Hematopoietic multipotent progenitor cell treated with erythropoietin and hydrocortisone succinate and interleukin-3 and kit ligand, for 15 days (in vitro differentiated cells): ENCODE results near the gene CACNG7.
A peak's percentile ranks its signal among the peaks of the same experiment; 100 is the strongest.

Source experiments
- DNase-seq: peaks from one replicate; pipeline ENCODE4 v3.0.0-alpha.2; 2015; ENCODE audit warnings: low spot score

CACNG7 gene

DNA sequence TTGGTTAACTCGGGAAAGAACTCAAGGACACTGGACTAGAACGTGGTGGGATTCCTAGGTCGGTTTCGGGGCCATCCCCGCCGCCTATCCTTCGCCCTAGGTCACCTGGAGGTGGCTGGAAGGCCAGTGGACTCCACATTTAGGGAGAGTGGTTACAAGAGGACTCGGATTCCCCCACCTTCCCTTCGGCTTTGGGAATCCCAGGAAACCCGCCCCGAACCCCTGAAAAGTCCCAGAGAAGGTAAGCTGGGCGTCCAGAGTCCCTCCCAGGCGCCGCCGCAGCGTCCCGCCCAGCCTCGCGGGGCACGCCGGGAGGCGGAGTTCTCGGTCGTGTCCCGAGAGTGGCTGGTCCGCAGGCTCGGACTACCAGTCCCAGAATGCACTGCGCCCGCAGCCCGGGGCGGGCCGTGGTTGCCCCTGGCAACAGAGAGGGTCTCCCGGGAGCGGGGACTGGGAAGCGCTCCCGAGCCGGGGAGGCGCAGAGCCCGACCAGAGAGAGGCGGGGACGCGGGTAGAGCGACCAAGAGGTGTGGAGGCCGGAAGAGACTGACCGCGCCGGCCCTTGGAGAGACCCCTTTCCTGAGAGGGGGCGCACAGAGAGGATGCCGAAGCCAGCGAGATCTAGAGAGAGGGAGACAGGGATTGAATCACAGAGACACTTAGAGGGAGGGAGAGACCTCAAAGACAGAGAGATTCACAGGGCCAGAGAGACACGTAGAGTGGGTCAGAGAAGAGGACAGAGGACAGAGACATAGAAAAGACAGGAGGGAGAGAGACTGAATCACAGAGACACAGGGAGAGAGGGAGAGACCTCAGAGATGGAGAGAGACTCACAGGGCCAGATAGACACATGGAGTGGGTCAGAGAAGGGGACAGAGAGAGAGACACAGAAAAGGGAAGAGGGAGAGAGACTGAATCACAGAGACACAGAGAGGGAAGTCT, 29.7 kb upstream of the CACNG7 start:
- peak; percentile 28 for DNase-seq

DNA sequence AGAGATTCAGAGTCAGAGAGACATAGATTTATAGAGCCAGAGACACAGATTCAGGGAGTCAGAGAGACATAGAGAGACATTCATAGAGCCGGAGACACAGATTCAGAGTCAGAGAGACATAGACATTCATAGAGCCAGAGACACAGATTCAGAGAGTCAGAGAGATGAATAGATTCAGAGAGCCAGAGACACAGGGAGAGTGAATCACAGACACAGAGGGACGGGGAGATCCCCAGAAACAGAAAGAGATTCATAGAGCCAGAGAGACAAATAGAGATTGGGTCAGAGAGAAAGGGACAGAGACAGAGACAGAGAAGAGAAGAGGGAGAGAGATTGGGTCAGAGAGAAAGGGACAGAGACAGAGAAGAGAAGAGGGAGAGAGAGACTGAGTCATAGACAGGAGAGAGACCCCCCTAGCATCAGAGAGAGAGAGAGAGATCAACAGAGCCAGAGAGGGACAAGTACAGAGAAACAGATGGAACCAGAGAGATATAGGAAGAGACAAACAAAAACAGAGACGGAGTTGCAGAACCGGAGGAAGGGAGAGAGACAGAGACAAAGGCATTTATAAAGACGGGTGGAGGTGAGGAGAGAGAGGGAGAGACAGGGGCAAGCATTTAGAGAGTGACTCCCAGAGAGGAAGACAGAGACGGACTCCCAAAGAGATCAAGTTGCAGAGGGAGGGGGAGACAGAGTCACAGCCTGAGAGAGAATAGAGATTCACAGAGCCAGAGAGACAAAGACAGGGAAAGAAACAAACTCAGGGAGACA, 28.2 kb upstream of the CACNG7 start:
- DNase-seq = no peak

- no peak for DNase-seq
Observed at GRCh38 chr19:53881482-53882390, 27.3 kb upstream of the CACNG7 start, which contains the start of gene PRKCG. Gene PRKCG (plus strand): TSS chr19:53882197. CDS start chr19:53882495, 298 bp downstream.

GRCh38 chr19:53882391-53883050, 26.6 kb upstream of the CACNG7 start:
- no peak for DNase-seq

GRCh38 chr19:53883231-53883661, 25.8 kb upstream of the CACNG7 start:
- DNase-seq = no peak

DNA sequence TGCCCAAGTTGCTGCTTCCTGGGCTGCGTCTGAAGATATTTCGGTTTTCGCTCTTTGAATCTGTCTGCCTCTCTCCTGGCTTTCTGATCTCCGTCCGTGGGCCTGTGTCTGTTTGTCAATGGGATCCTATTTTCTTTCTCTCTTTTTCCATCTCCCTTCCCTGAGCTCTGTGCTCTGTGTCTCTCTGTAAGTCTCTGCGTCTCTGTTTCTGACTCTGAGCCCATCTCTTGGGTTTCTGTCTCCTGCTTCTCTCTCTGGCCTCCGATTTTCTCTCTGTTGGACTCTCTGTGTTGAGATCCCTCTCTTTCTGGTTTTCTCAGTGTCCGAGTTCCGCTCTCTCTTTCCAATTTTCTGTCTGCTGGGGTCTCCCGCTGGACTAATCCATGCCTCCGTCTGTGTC, 25.3 kb upstream of the CACNG7 start:
- no peak for DNase-seq

- DNase-seq = no peak
Observed at GRCh38 chr19:53884256-53884655, 24.8 kb upstream of the CACNG7 start.

DNA sequence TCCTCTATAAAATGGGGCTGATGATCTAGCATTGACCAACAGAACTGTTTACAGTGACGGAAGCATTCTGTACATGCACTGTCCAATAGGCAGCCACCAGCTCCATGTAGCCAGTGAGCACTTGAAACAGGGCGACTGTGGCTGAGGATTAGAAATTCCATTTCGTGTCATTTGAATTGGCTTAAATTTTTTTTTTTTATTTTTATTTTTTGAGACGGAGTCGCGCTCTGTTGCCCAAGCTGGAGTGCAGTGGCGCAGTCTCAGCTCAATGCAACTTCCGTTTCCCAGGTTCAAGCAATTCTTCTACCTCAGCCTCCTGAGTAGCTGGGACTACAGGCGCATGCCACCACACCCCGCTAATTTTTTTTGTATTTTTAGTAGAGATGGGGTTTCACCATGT, 24.0 kb upstream of the CACNG7 start:
- DNase-seq = no peak

- no peak for DNase-seq
Observed at GRCh38 chr19:53892301-53892980, 16.6 kb upstream of the CACNG7 start.

- DNase-seq = no peak
Observed at GRCh38 chr19:53892981-53893325, 16.1 kb upstream of the CACNG7 start.

GRCh38 chr19:53894707-53895106, 14.4 kb upstream of the CACNG7 start:
- DNase-seq = no peak

GRCh38 chr19:53896682-53897081, 12.4 kb upstream of the CACNG7 start:
- no peak for DNase-seq

DNA sequence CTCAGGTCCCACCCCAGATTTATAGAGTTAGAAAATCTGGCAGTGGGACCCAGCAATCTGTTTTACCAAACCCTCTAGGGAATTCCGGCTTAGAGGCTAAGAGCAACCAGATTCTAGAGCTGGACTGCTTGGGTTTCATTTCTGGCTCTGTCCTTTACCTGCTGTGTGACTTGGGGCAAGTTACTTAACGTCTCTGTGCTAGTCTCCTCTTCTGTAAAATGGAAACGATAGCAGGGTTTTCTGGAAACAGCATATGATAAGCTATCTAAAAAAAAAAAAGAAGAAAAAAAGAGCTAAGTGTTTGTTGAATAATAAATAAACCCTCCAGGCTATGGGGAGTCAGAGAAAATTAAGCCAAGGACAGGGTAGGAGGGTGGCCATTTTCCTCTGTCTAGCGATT, 11.6 kb upstream of the CACNG7 start:
- DNase-seq = no peak

DNA sequence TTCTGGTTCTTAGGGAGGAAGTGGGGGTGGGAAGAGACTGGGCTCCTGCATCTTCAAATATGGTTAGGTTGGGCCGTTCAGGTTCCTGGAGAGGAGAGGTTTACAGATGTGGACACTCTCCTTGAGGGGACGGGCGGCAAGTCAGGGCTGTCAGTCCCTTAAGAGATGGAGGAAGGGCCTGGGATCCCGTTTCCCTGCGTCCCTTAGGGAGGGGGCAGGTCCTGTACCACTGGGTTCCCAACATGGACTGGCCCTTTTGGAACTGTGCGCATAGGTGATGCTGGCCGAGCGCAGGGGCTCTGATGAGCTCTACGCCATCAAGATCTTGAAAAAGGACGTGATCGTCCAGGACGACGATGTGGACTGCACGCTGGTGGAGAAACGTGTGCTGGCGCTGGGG, 10.9 kb upstream of the CACNG7 start:
- no peak for DNase-seq

- no peak for DNase-seq
Observed at GRCh38 chr19:53898636-53899341, 10.3 kb upstream of the CACNG7 start.

DNA sequence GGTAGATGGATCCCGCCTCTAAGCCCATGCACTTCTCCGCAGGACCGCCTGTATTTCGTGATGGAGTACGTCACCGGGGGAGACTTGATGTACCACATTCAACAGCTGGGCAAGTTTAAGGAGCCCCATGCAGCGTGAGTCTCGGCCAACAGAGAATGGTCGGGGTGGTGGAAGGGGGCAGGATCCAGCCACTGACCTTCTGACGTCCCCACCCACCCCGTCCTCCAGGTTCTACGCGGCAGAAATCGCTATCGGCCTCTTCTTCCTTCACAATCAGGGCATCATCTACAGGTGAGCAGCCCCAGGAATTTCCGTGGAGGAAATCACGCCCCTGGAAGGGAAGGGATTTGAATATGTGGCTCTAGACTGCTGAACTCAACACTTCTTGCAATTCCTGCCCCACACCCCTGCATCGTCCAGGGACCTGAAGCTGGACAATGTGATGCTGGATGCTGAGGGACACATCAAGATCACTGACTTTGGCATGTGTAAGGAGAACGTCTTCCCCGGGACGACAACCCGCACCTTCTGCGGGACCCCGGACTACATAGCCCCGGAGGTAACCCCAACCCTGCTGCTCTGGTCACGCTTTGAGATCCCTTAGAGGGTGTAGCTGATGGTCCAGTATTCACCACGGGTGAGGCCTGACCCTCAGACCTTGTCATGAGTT, 8.8 kb upstream of the CACNG7 start:
- DNase-seq = no peak

DNA sequence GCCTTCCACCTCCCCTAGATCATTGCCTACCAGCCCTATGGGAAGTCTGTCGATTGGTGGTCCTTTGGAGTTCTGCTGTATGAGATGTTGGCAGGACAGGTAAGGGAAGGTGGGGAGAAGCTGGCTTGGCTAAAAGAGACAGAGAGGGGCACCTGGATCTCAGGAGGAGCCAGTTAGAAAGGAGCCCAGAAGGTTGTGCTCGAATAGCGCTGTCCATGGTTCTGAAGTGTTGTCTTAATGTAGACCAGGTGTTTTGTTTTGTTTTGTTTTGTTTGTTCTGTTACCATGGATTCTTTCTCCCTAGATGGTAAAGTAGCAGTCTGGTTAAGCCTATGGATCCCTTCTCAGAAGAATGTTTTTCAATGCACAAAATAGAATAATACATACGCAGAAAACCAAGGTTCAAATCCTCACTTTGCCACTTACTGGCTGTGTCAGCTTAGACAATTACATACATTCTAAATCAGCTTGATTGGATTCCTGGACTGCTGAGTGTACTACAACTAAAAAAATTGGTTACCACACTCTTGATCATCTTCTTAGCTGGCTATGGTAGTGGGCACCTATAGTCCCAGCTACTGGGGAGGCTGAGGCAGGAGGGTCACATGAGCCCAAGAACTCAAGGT, 5.9 kb upstream of the CACNG7 start:
- no peak for DNase-seq

DNA sequence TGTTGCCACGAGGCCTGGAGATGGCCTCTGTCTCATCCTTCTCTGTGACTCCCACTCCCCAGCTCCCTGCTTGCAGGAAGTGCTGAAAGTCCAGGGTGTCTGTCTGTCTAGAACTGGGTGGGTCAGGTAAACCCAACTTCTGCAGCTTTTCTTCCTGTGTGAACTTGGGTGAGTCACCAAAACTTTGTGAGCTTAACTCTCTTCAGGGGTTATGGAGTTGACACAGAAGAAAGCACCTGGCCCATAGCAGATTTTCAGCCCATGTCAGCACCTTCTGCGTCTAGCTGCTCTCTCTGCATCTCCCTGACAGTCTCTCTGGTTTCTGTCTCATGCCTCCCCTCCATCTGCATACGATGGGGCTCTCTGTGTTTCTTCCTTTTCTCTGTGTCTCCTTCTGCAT, 4.2 kb upstream of the CACNG7 start:
- DNase-seq = no peak

DNA sequence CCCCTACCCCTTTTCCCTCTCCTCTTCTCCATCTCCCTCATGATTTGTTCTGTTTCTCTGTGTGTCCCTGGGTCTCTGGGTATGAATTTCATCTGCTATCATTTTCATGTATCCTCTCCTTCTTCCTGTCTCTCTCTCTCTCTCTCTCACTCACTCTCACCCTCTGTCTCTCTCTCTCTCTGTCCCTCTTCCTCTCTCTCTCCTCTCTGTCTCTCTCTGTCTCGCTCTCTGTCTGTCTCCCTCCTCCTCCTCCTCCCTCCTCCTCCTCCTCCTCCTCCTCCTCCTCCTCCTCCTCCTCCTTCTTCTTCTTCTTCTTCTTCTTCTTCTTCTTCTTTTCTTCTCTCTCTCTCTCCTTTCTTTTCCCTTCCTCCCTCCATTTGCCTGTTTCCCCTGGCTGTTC, 3.3 kb upstream of the CACNG7 start:
- no peak for DNase-seq
